Uterus (tissue), 4 donors: ENCODE data around the gene SRPK2. TPM values are rescaled to one million over a fixed set of nuclear protein-coding genes. Genes with fewer than 3 reads are reported as not detected.

Source experiments
- DNase-seq, 2 donors: peaks; one replicate each; pipeline ENCODE4 v3.0.0-alpha.2; 2019 to 2020
- H3K27ac ChIP-seq, 2 donors: fragments of 200-600 bp; sonication (generic); 1 replicate in 1 of 2; 2 replicates in 1 of 2; pipeline ENCODE4 v1.5.1; 2016 to 2018
- H3K27me3 ChIP-seq, 2 donors: fragments of 200-600 bp; sonication (generic); one replicate each; pipeline ENCODE4 v1.5.1; 2018 to 2019; ENCODE audit warnings: control low read depth in 1 of 2
- H3K36me3 ChIP-seq, 2 donors: fragments of 200-600 bp; sonication (generic); one replicate each; pipeline ENCODE4 v1.5.1; 2019; ENCODE audit warnings: control low read depth in 1 of 2
- H3K4me1 ChIP-seq, 2 donors: fragments of 200-600 bp; sonication (generic); one replicate each; pipeline ENCODE4 v1.5.1; 2018 to 2019; ENCODE audit warnings: control low read depth in 1 of 2
- H3K4me3 ChIP-seq, 2 donors: fragments of 200-600 bp; sonication (generic); 1 replicate in 1 of 2; 2 replicates in 1 of 2; pipeline ENCODE4 v1.5.1; 2018 to 2019; ENCODE audit warnings: mild to moderate bottlenecking in 1 of 2
- H3K9me3 ChIP-seq, 2 donors: fragments of 200-600 bp; sonication (generic); one replicate each; pipeline ENCODE4 v1.5.1; 2019; ENCODE audit warnings: control low read depth in 1 of 2
- CTCF ChIP-seq, 4 experiments: fragments of 200-600 bp in 2 of 4; fragments of 450-650 bp in 2 of 4; sonication (generic) in 2 of 4; IDR thresholded peaks; one replicate each; pipeline ENCODE4 v1.5.1; 2016 to 2019; ENCODE audit warnings: antibody characterized with exemption in 4 of 4, mild to moderate bottlenecking in 2 of 4, moderate library complexity in 1 of 4
- POLR2A ChIP-seq, 2 donors: fragments of 450-650 bp; IDR thresholded peaks; one replicate each; pipeline ENCODE4 v1.6.1; 2016; ENCODE audit warnings: antibody characterized with exemption in 2 of 2, mild to moderate bottlenecking in 1 of 2, moderate library complexity in 1 of 2
- intact Hi-C: fragments of 100-400 bp; cut with DNase I; formaldehyde crosslinking; loops from one replicate; pipeline ENCODE4 v1.15.1; 2023; ENCODE audit warnings: low total_unique reads
- total RNA-seq, 4 donors: library from RNA; depleted of rRNA in 3 of 4; stranded (reverse); fragments of >200 nt in 3 of 4; gene quantifications; one replicate each; pipeline versions ENCODE4 v1.1.0 to v1.2.4, GENCODE V29; 2014 to 2023
- donor health status: DM: yes; HTN: yes; CAD: no.

The SRPK2 gene
- total RNA-seq, 4 donors from 2014 or later = 40.0 to 129 (median 76.6) TPM

- H3K9me3 ChIP-seq = no peaks in the 10 kb centered on the region
- no peaks in the 10 kb centered on the region for H3K4me1 ChIP-seq
- no peak for DNase-seq
- no peaks in the 10 kb centered on the region for H3K36me3 ChIP-seq
- H3K4me3 ChIP-seq = no peak overlapping the region
- TF ChIP-seq POLR2A (IDR thresholded peaks at IDR 0.05) (no peak), CTCF (IDR thresholded peaks at IDR 0.05) (no peak)
- intact Hi-C loops = no loop called here
- no peak overlapping the region for H3K27ac ChIP-seq
- no peaks in the 10 kb centered on the region for H3K27me3 ChIP-seq
These were observed 210.5 kb downstream of the SRPK2 start for GRCh38 chr7:105178177-105178576.

GRCh38 chr7:105177026-105177425 lies 211.7 kb downstream of the SRPK2 start:
- Histone ChIP-seq H3K36me3 (no peaks in the 10 kb centered on the region), H3K4me1 (no peaks in the 10 kb centered on the region), H3K9me3 (no peaks in the 10 kb centered on the region), H3K27me3 (no peaks in the 10 kb centered on the region), H3K4me3 (no peak overlapping the region), H3K27ac (no peak overlapping the region)
- intact Hi-C loops = no loop called here
- no peak for TF ChIP-seq POLR2A (IDR thresholded peaks at IDR 0.05)
- TF ChIP-seq CTCF (IDR thresholded peaks at IDR 0.05) = no peak
- no peak for DNase-seq

GRCh38 chr7:105173586-105173985 lies 215.1 kb downstream of the SRPK2 start:
- no peaks in the 10 kb centered on the region for H3K36me3 ChIP-seq
- DNase-seq = no peak
- no peak for TF ChIP-seq CTCF (IDR thresholded peaks at IDR 0.05)
- H3K27ac ChIP-seq = no peak overlapping the region
- no peaks in the 10 kb centered on the region for H3K27me3 ChIP-seq
- intact Hi-C loops = no loop called here
- no peaks in the 10 kb centered on the region for H3K9me3 ChIP-seq
- no peak overlapping the region for H3K4me3 ChIP-seq
- no peaks in the 10 kb centered on the region for H3K4me1 ChIP-seq

GRCh38 chr7:105164751-105165150 lies 224.0 kb downstream of the SRPK2 start:
- H3K4me3 ChIP-seq = no peak overlapping the region
- TF ChIP-seq POLR2A (IDR thresholded peaks at IDR 0.05) = no peak
- intact Hi-C loops = no loop called here
- no peak overlapping the region for H3K27ac ChIP-seq
- no peaks in the 10 kb centered on the region for H3K27me3 ChIP-seq
- no peaks in the 10 kb centered on the region for H3K4me1 ChIP-seq
- no peaks in the 10 kb centered on the region for H3K36me3 ChIP-seq
- no peak for DNase-seq
- H3K9me3 ChIP-seq = no peaks in the 10 kb centered on the region

- no peak overlapping the region for H3K27ac ChIP-seq
- no peaks in the 10 kb centered on the region for H3K4me1 ChIP-seq
- intact Hi-C loops = no loop called here
- TF ChIP-seq POLR2A (IDR thresholded peaks at IDR 0.05) (no peak), CTCF (IDR thresholded peaks at IDR 0.05) (no peak)
- H3K27me3 ChIP-seq = no peaks in the 10 kb centered on the region
- H3K36me3 ChIP-seq = no peaks in the 10 kb centered on the region
- no peak for DNase-seq
- H3K9me3 ChIP-seq = no peaks in the 10 kb centered on the region
- no peak overlapping the region for H3K4me3 ChIP-seq
These were observed 225.0 kb downstream of the SRPK2 start for GRCh38 chr7:105163718-105164117.

GRCh38 chr7:105161366-105161765 lies 227.4 kb downstream of the SRPK2 start:
- no peak overlapping the region for H3K4me3 ChIP-seq
- intact Hi-C loops = no loop called here
- H3K4me1 ChIP-seq = no peaks in the 10 kb centered on the region
- H3K9me3 ChIP-seq = no peaks in the 10 kb centered on the region
- TF ChIP-seq POLR2A (IDR thresholded peaks at IDR 0.05) (no peak), CTCF (IDR thresholded peaks at IDR 0.05) (no peak)
- no peak overlapping the region for H3K27ac ChIP-seq
- H3K27me3 ChIP-seq = no peaks in the 10 kb centered on the region
- no peak for DNase-seq
- no peaks in the 10 kb centered on the region for H3K36me3 ChIP-seq
